Measurements from ENCODE around the gene SPINT4. TPM values are rescaled to one million over a fixed set of nuclear protein-coding genes. Genes with fewer than 3 reads are reported as not detected.
"Not testable (repeated sequence)": the region's sequence is repeated elsewhere in the genome, so short reads cannot be mapped to it uniquely, and the experiment has no call there.

Gene SPINT4
- total RNA-seq, 1 donor from 2014 or later: not detected

- ATAC-seq; DNase-seq (ENCODE audit: low spot score): not testable (repeated sequence)
Observed at GRCh38 chr20:45764618-45765282, 42.6 kb downstream of the SPINT4 start.

DNA sequence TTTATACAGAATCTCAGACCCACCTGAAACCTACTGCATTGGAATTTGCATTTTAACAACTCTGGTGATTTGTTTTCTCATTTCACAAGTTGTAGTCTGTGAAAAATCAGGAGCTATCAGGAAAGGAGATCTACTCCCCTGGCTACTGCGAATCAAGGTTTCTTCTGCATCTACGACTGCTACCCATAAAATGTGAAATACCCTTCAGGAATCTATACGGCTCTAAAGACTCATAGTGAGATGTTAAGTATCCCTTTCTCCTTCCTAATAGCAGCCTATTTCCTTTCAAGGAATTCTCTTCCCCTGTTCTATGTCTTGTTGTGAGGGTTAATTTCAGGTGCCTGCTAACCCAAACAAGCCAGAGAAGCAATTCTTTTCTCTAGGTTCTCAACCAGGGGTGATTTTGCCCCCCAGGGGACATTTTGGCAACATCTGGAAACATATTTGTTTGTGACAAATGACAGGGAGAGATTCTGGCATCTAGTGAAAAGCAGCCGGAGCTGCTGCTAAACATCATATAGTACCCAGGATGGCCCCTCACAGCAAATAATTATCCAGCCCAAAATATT lies 43.2 kb downstream of the SPINT4 start:
- no peak for ATAC-seq

GRCh38 chr20:45765980-45766379 lies 43.8 kb downstream of the SPINT4 start:
- DNase-seq (ENCODE audit: low spot score) (no peak), ATAC-seq (no peak)

More for the DNA sequence above, 43.2 kb downstream of the SPINT4 start:
- DNase-seq (ENCODE audit: low spot score): no peak

DNA sequence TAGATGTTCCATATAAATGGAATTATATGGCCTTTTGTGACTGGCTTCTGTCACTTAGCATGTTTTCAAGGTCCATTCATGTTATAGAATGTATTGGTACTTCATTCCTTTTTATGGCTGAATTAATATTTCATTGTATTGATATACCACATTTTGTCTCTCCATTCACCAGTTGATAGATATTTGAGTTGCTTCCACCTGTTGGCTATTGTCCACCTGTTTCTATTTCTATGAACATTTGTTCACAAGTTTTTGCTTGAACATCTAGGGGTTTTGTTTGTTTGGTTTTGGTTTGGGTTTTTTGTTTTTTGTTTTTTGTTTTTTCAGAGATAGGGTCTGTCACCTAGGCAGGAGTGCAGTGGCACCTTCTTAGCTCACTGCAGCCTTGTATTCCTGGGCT lies 46.3 kb downstream of the SPINT4 start:
- no peak for ATAC-seq

GRCh38 chr20:45771182-45771759 lies 49.1 kb downstream of the SPINT4 start:
- DNase-seq (ENCODE audit: low spot score) (peak; percentile 85), ATAC-seq (peak; percentile 99)

More for the DNA sequence above, 46.3 kb downstream of the SPINT4 start:
- DNase-seq (ENCODE audit: low spot score): no peak

DNA sequence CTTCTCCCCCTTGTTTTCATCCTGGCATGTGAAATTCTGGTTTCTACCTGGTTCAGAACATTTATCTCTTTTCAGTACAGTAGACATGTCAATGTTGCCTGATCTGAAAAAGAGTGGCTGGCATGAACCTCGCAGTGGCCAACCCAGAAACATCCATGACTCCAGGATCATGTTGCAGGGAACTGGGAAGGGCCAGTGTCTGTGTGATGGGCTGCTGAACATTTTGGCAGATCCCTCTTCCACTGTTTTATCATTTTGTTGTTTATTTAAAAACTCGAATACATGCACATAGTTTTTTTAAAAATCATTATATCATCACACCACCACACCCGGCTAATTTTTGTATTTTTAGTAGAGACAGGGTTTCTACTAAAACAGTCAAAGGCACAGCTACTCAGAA lies 50.5 kb downstream of the SPINT4 start:
- no peak for ATAC-seq

GRCh38 chr20:45774945-45775344 lies 52.8 kb downstream of the SPINT4 start:
- ATAC-seq: no peak
- DNase-seq (ENCODE audit: low spot score): no peak

More for the DNA sequence above, 50.5 kb downstream of the SPINT4 start:
- no peak for DNase-seq (ENCODE audit: low spot score)

DNA sequence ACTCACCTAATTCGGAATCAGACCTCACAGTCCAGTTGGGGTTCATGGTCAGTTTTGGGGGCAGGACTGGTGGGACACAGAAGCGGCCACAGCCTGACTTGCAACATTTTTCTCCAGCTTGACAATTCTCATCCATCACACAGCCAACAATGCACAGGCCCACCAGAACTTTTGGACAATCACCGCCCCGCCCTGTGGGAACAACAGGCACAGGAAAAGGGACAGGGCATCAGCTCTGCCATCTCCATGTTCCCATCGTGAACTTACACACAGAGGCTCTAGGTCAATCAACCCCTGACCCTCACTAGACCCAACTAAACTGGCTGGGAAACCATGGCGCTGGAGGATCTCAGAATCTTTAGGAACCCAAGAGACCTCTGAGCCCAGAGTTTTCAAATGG lies 53.3 kb downstream of the SPINT4 start:
- DNase-seq (ENCODE audit: low spot score) (no peak), ATAC-seq (no peak)

Other genes with a start within 250 kb of the SPINT4 start
- gene SPINT3, start 206.7 kb upstream of the SPINT4 start, total RNA-seq: not detected
- gene WFDC6, start 182.9 kb upstream of the SPINT4 start, total RNA-seq: not detected
- not detected for gene EPPIN, start 174.9 kb upstream of the SPINT4 start, total RNA-seq
- not detected for gene WFDC8, start 143.1 kb upstream of the SPINT4 start, total RNA-seq
- gene WFDC10A, start 92.6 kb upstream of the SPINT4 start, total RNA-seq: not detected
- not detected for gene WFDC9, start 91.1 kb upstream of the SPINT4 start, total RNA-seq
- not detected for gene WFDC11, start 52.1 kb upstream of the SPINT4 start, total RNA-seq
- gene WFDC13, start 20.3 kb upstream of the SPINT4 start, total RNA-seq: not detected
- not detected for gene WFDC10B, start 17.3 kb upstream of the SPINT4 start, total RNA-seq
- gene WFDC3, start 69.5 kb downstream of the SPINT4 start, total RNA-seq: not detected
- 10.3 TPM for gene DNTTIP1, start 69.6 kb downstream of the SPINT4 start, total RNA-seq
- 0.96 TPM for gene UBE2C, start 90.3 kb downstream of the SPINT4 start, total RNA-seq
- gene TNNC2, start 105.0 kb downstream of the SPINT4 start, total RNA-seq: not detected
- gene SNX21, start 111.5 kb downstream of the SPINT4 start, total RNA-seq: 7.9 TPM
- 17.5 TPM for gene ACOT8, start 135.0 kb downstream of the SPINT4 start, total RNA-seq
- 1.6 TPM for gene ZSWIM3, start 135.3 kb downstream of the SPINT4 start, total RNA-seq
- gene ZSWIM1, start 158.9 kb downstream of the SPINT4 start, total RNA-seq: 2.7 TPM
- gene SPATA25, start 165.3 kb downstream of the SPINT4 start, total RNA-seq: 4.2 TPM
- 6.9 TPM for gene NEURL2, start 168.9 kb downstream of the SPINT4 start, total RNA-seq
- gene CTSA, start 169.0 kb downstream of the SPINT4 start, total RNA-seq: 68.3 TPM
- 18.8 TPM for gene PLTP, start 189.8 kb downstream of the SPINT4 start, total RNA-seq
- 11.2 TPM for gene PCIF1, start 212.3 kb downstream of the SPINT4 start, total RNA-seq
- gene ZNF335, start 249.9 kb downstream of the SPINT4 start, total RNA-seq: 7.6 TPM

Data from left lobe of liver (tissue), 2 donors.